ENCODE measurements around the gene DLGAP1. TPM values are rescaled to one million over a fixed set of nuclear protein-coding genes. Genes with fewer than 3 reads are reported as not detected.

Gene DLGAP1
- total RNA-seq, 1 experiment from 2014 or later, result 23.2 TPM

DNA sequence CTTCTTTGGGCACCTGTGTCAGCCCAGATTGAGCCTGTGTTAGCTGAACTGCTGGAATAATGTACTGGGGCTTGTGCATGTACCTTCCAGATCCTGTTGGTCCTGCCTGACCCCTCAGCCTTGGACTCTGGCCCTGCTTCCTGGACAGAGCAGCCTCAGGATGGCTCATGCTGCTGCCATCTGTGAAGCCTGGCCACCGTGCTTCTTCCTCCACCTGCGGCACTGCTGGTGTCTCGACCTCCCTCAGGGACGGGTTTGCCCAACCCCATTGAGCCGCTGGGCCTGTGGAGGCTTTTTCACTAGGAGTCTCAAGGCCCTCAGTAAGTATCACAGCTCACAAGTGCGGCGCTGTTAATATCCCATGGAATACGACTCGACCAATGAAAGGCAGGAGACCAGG is 662.4 kb downstream of the DLGAP1 start:
- Mint-ChIP-seq H3K36me3 (ENCODE audit: insufficient read depth in 1 of 3, low read depth in 3 of 3) (no peaks in the 10 kb centered on the region; a peak in 1 of 7 replicates), H3K4me3 (no peak overlapping the region), H3K27ac (no peak overlapping the region), H3K9me3 (no peaks in the 10 kb centered on the region), H3K4me1 (peaks cover 7 to 8% of the 10 kb centered on the region in 2 experiments; a peak in 2 of 4 replicates), H3K27me3 (ENCODE audit: low read depth) (peaks cover 3% of the 10 kb centered on the region)
- no peak overlapping the region for H3T11ph ChIP-seq (ENCODE audit: low read length)
- H3K9me3 ChIP-seq (ENCODE audit: control insufficient read depth, low read depth, low read length), result no peaks in the 10 kb centered on the region
- H3K27me3 ChIP-seq (ENCODE audit: insufficient read depth, low read length), result no peaks in the 10 kb centered on the region
- H2BK12ac ChIP-seq (ENCODE audit: insufficient read length, low read depth, low read length), result no peak overlapping the region
- H2BK120ac ChIP-seq (ENCODE audit: low read depth, low read length, poor library complexity, severe bottlenecking), result no peak overlapping the region
- H2BK5ac ChIP-seq (ENCODE audit: insufficient read length, low read length), result no peak overlapping the region
- H3K4me2 ChIP-seq (ENCODE audit: insufficient read depth, insufficient read length, low read length), result no peak overlapping the region
- no peak overlapping the region for H3K27ac ChIP-seq (ENCODE audit: insufficient read length, low read depth, low read length)
- H4K8ac ChIP-seq (replicated peaks; ENCODE audit: insufficient read length, low read depth, low read length), result no peak overlapping the region
- no CpG with 5 or more reads among the region's 9 CpGs for WGBS (ENCODE audit: extremely low coverage, insufficient read length, low lambda C conversion rate)
- TF ChIP-seq, protein P1, sequence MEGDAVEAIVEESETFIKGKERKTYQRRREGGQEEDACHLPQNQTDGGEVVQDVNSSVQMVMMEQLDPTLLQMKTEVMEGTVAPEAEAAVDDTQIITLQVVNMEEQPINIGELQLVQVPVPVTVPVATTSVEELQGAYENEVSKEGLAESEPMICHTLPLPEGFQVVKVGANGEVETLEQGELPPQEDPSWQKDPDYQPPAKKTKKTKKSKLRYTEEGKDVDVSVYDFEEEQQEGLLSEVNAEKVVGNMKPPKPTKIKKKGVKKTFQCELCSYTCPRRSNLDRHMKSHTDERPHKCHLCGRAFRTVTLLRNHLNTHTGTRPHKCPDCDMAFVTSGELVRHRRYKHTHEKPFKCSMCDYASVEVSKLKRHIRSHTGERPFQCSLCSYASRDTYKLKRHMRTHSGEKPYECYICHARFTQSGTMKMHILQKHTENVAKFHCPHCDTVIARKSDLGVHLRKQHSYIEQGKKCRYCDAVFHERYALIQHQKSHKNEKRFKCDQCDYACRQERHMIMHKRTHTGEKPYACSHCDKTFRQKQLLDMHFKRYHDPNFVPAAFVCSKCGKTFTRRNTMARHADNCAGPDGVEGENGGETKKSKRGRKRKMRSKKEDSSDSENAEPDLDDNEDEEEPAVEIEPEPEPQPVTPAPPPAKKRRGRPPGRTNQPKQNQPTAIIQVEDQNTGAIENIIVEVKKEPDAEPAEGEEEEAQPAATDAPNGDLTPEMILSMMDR (conservative IDR thresholded peaks at IDR 0.05), result no peak
- no peaks in the 10 kb centered on the region for H3K79me2 ChIP-seq (ENCODE audit: insufficient read depth, low read length)
- H2BK20ac ChIP-seq (ENCODE audit: low read depth, low read length, poor library complexity, severe bottlenecking), result no peak overlapping the region
- H2AK5ac ChIP-seq (ENCODE audit: insufficient read length, low read length), result no peak overlapping the region
- H2AFZ ChIP-seq (ENCODE audit: low read length), result no peak overlapping the region
- H3K18ac ChIP-seq (ENCODE audit: insufficient read length, low read depth, low read length), result no peak overlapping the region
- no peaks in the 10 kb centered on the region for H3K4me1 ChIP-seq (ENCODE audit: insufficient read depth, low read length)
- no peaks in the 10 kb centered on the region for H4K20me1 ChIP-seq (ENCODE audit: control insufficient read depth, insufficient read depth, insufficient read length)
- no peak overlapping the region for H2BK15ac ChIP-seq (ENCODE audit: low read depth, low read length)
- H3K79me1 ChIP-seq (ENCODE audit: insufficient read depth, low read depth, low read length, poor library complexity, severe bottlenecking), result no peaks in the 10 kb centered on the region
- no peak overlapping the region for H3K4ac ChIP-seq (ENCODE audit: low read depth, low read length)
- no peaks in the 10 kb centered on the region for H3K23me2 ChIP-seq (ENCODE audit: insufficient read length, low read depth, low read length, poor library complexity, severe bottlenecking)
- no peak overlapping the region for H3K14ac ChIP-seq (ENCODE audit: insufficient read depth, low read length)
- H3K56ac ChIP-seq (ENCODE audit: insufficient read length, low read depth, low read length), result no peak overlapping the region
- no peak overlapping the region for H4K5ac ChIP-seq (ENCODE audit: insufficient read length, low read depth, low read length)
- H3K9ac ChIP-seq (ENCODE audit: extremely low read depth, insufficient read length, low read length), result no peak overlapping the region
- H3K23ac ChIP-seq (ENCODE audit: insufficient read length, low read depth, low read length), result no peak overlapping the region
- no peak for DNase-seq
- H4K91ac ChIP-seq (ENCODE audit: insufficient read length, low read depth, low read length), result no peak overlapping the region
